Coronary artery (tissue), 2 donors: ENCODE results near the gene MSI2.

Experiments
- DNase-seq: peaks from one replicate; pipeline ENCODE4 v3.0.0-alpha.2; 2017; ENCODE audit warnings: low spot score
- H3K27ac ChIP-seq, 2 donors: fragments of 200-600 bp; sonication (generic); one replicate each; pipeline ENCODE4 v1.5.1; 2016 to 2019
- H3K4me3 ChIP-seq: fragments of 200-600 bp; sonication (generic); 2 replicates; pipeline ENCODE4 v1.5.1; 2016; ENCODE audit warnings: mild to moderate bottlenecking, moderate library complexity
- CTCF ChIP-seq: fragments of 200-600 bp; sonication (generic); IDR thresholded peaks from one replicate; pipeline ENCODE4 v1.5.1; 2019; ENCODE audit warnings: antibody characterized with exemption

Gene MSI2

DNA sequence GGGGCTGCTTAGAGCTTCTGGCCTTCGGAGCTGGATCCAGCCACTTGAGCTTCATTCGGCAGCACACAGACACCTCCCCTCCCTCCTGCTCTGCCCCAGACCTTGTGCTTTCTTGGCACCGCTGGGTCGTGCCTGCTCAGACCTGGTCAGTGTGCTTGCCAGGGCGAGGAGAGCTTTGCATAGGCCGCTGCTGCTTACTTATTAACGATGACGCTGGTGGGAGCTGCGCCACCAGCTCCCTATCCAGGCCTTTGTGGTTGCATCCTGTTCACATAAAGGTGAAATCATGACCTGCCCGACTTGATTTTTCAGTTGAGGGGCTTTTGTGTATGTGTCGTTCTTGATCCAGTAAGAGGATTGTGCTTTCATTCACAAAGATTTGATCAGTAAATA, 101.1 kb downstream of the MSI2 start:
- no peak for DNase-seq
- Histone ChIP-seq H3K27ac (no peak overlapping the region), H3K4me3 (no peak overlapping the region)
- no peak for TF ChIP-seq CTCF

GRCh38 chr17:57357830-57358430, 101.6 kb downstream of the MSI2 start:
- DNase-seq = no peak
- no peak overlapping the region for H3K27ac ChIP-seq
- TF ChIP-seq CTCF = no peak
- no peak overlapping the region for H3K4me3 ChIP-seq

- H3K4me3 ChIP-seq = no peak overlapping the region
- no peak overlapping the region for H3K27ac ChIP-seq
- no peak for TF ChIP-seq CTCF
- no peak for DNase-seq
Observed at GRCh38 chr17:57360266-57360665, 103.9 kb downstream of the MSI2 start.

DNA sequence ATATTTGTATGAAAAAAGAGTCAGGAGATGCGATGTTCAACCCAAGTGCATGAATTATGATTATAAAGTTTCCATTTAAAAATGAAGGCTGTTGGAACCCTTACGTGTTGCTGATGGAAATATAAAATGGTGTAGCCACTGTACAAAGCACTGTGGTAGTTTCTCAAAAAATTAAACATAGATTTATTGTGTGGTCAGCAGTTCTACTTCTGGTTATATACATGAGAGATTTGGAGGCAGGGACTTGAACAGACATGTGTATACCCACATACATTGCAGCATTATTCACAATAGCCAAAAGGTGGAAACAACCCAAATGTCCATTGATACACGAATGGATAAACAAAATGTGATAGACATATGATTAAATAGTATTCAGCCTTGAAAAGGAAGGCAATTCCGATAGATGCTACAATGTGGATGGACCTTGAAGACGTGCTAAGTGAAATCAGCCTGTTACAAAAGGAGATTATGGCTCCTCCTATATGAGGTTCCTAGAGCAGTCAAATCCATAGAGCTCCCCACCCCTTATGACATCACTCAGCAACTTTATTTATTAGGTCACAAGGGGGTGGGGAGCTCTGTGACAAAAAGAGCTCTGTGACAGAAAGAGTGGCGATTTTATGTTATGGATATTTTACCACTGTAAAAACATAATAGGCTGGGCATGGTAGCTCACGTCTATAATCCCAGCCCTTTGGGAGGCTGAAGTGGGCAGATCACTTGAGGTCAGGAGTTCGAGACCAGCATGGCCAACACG, 106.7 kb downstream of the MSI2 start:
- TF ChIP-seq CTCF = no peak
- Histone ChIP-seq H3K4me3 (no peak overlapping the region), H3K27ac (no peak overlapping the region)
- DNase-seq = no peak

DNA sequence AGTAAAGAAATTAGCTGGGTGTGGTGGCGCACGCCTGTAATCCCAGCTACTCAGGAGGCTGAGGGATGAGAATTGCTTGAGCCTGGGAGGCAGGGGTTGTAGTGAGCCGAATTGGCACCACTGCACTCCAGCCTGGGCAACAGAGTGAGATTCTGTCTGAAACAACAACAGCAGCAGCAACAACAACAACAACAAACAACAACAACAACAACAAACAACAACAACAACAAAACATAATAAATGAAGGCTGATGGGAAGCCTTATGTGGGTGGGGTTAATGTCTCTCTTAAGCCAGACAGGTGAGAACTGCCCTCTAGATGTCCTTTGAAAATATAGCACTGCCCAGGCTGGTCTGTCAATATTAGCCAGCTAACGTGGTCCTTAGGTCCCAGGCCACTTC, 107.3 kb downstream of the MSI2 start:
- Histone ChIP-seq H3K27ac (no peak overlapping the region), H3K4me3 (no peak overlapping the region)
- no peak for DNase-seq
- no peak for TF ChIP-seq CTCF

GRCh38 chr17:57363998-57364643, 107.8 kb downstream of the MSI2 start:
- no peak overlapping the region for H3K4me3 ChIP-seq
- DNase-seq = no peak
- no peak overlapping the region for H3K27ac ChIP-seq
- no peak for TF ChIP-seq CTCF
